AG09319 (cell line): Measurements from ENCODE around the gene FLOT1.
A peak's percentile ranks its signal among the peaks of the same experiment; 100 is the strongest.
"Not testable (repeated sequence)": the region's sequence is repeated elsewhere in the genome, so short reads cannot be mapped to it uniquely, and the experiment has no call there.

Source experiments
- DNase-seq: peaks from one replicate; pipeline ENCODE4 v3.0.0-alpha.2; 2010; ENCODE audit warnings: low read depth; ENCODE audit errors: extremely low read depth
- CTCF ChIP-seq: IDR thresholded peaks from 2 replicates; pipeline ENCODE4 v1.5.1; 2011; ENCODE audit warnings: low read depth, mild to moderate bottlenecking, inconsistent platforms, low read length, moderate library complexity

The FLOT1 gene

GRCh38 chr6:30759575-30760239 lies 17.2 kb upstream of the FLOT1 start:
- no peak for DNase-seq
- no peak for TF ChIP-seq CTCF

GRCh38 chr6:30757261-30757904 lies 14.9 kb upstream of the FLOT1 start:
- TF ChIP-seq CTCF = no peak
- DNase-seq = no peak

GRCh38 chr6:30756405-30757003 lies 14.0 kb upstream of the FLOT1 start:
- not testable (repeated sequence) for DNase-seq

- no peak for TF ChIP-seq CTCF
Observed at GRCh38 chr6:30754631-30755030, 12.1 kb upstream of the FLOT1 start.

GRCh38 chr6:30752157-30752927 lies 9.9 kb upstream of the FLOT1 start:
- peak; percentile 23 for TF ChIP-seq CTCF
- DNase-seq = peak; percentile 99

More at GRCh38 chr6:30754631-30755030, 12.1 kb upstream of the FLOT1 start:
- no peak for DNase-seq

- no peak for DNase-seq
- TF ChIP-seq CTCF = no peak
Observed at GRCh38 chr6:30750379-30750668, 7.8 kb upstream of the FLOT1 start.

GRCh38 chr6:30749554-30750378 lies 7.3 kb upstream of the FLOT1 start:
- no peak for TF ChIP-seq CTCF
- no peak for DNase-seq
